ENCODE measurements around the gene MS4A10. TPM values are rescaled to one million over a fixed set of nuclear protein-coding genes. Genes with fewer than 3 reads are reported as not detected.

MS4A10 gene
- total RNA-seq, 1 donor from 2014 or later, result not detected

DNA sequence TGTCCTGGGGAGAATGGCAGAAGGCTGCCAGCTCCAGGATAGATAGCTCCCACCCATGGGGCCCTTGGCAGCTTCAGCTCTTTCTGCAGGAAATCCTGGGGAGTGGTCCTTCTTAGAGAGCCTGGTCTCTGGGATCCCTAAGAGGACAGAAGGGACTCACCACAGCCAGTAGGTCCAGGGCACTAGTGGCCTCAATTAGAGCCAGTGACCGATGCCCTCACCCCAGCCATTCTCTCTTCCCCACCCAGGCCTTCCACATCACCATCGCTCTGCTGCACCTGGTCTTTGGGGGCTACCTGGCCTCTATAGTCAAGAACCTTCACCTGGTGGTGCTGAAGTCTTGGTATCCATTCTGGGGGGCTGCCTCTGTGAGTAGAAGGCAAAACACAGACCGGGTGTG is 5.6 kb downstream of the MS4A10 start:
- DNase-seq (ENCODE audit: extremely low spot score, unreplicated experiment), result no peak
- Mint-ChIP-seq H3K9me3 (ENCODE audit: unreplicated experiment) (no peaks in the 10 kb centered on the region), H3K27ac (ENCODE audit: unreplicated experiment) (no peak overlapping the region), H3K27me3 (ENCODE audit: unreplicated experiment) (peaks cover 2% of the 10 kb centered on the region), H3K4me1 (ENCODE audit: unreplicated experiment) (peaks cover 16% of the 10 kb centered on the region), H3K36me3 (ENCODE audit: unreplicated experiment) (no peaks in the 10 kb centered on the region), H3K4me3 (ENCODE audit: unreplicated experiment) (no peak overlapping the region)
- TF ChIP-seq, protein P1, sequence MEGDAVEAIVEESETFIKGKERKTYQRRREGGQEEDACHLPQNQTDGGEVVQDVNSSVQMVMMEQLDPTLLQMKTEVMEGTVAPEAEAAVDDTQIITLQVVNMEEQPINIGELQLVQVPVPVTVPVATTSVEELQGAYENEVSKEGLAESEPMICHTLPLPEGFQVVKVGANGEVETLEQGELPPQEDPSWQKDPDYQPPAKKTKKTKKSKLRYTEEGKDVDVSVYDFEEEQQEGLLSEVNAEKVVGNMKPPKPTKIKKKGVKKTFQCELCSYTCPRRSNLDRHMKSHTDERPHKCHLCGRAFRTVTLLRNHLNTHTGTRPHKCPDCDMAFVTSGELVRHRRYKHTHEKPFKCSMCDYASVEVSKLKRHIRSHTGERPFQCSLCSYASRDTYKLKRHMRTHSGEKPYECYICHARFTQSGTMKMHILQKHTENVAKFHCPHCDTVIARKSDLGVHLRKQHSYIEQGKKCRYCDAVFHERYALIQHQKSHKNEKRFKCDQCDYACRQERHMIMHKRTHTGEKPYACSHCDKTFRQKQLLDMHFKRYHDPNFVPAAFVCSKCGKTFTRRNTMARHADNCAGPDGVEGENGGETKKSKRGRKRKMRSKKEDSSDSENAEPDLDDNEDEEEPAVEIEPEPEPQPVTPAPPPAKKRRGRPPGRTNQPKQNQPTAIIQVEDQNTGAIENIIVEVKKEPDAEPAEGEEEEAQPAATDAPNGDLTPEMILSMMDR (IDR thresholded peaks at IDR 0.05), result no peak

DNA sequence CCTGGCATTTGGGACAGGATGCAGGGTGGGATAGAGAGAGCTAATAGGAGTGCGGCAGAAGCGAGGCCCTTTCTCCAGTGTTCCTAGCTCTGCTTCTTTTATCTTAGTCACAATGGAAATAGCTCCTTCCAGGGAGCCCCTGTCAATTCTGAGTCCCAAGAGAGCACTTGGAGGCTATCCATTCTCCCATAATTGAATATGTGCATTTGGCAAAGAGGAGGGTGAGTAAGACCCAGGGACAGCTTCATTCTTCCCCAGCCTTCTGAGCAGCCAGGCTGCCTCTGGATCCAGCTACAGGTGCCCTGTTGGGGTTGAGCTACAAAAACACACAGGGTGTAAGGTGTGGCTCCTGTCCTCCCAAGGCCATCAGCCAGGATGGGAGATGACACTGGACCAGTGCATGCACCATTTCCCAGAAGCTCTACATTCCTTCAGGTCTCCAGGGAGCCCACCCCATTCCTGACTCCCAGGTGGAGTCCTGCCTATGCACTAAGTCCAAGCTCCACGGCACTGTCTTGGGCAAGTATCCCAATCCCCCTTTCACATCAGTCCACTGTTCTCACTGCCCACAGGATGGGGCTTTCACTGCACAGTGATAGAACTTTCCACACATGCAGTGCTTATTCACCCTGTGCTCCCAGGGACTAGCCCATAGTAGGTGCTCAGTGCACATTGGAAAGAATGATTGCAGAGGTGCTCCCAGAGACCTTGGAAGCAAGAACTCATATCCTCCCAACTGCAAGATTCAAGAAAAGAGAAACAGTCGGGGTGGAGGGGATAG is 6.2 kb downstream of the MS4A10 start:
- TF ChIP-seq, protein P1 (IDR thresholded peaks at IDR 0.05), result no peak
- H3K27me3 Mint-ChIP-seq (ENCODE audit: unreplicated experiment), result peaks cover 2% of the 10 kb centered on the region
- H3K4me3 Mint-ChIP-seq (ENCODE audit: unreplicated experiment), result no peak overlapping the region
- DNase-seq (ENCODE audit: extremely low spot score, unreplicated experiment), result no peak
- H3K9me3 Mint-ChIP-seq (ENCODE audit: unreplicated experiment), result no peaks in the 10 kb centered on the region
- peaks cover 12% of the 10 kb centered on the region for H3K4me1 Mint-ChIP-seq (ENCODE audit: unreplicated experiment)
- no peak overlapping the region for H3K27ac Mint-ChIP-seq (ENCODE audit: unreplicated experiment)
- no peaks in the 10 kb centered on the region for H3K36me3 Mint-ChIP-seq (ENCODE audit: unreplicated experiment)

DNA sequence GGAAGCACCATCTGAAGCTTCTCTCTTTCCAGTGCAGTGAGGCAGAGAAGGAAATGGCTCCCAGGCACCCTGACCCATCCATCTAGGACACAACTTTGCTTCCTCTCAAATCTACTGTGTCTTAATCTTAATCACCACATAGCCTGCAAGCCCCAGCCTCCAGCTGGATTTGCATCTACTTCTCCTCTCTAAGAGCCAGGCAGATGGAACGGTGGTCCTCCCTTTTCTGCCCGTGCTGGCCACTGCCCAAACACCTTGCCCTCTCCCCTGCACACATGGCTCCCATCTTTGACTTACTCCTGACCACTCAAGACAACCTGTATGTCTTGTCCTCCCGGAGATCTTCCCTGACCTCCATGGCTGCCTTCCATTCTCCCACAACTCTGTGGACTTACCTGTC is 7.4 kb downstream of the MS4A10 start:
- peaks cover 2% of the 10 kb centered on the region for H3K27me3 Mint-ChIP-seq (ENCODE audit: unreplicated experiment)
- H3K4me1 Mint-ChIP-seq (ENCODE audit: unreplicated experiment), result peaks cover under 1% of the 10 kb centered on the region
- no peak overlapping the region for H3K27ac Mint-ChIP-seq (ENCODE audit: unreplicated experiment)
- H3K36me3 Mint-ChIP-seq (ENCODE audit: unreplicated experiment), result no peaks in the 10 kb centered on the region
- DNase-seq (ENCODE audit: extremely low spot score, unreplicated experiment), result no peak
- H3K9me3 Mint-ChIP-seq (ENCODE audit: unreplicated experiment), result no peaks in the 10 kb centered on the region
- H3K4me3 Mint-ChIP-seq (ENCODE audit: unreplicated experiment), result no peak overlapping the region
- TF ChIP-seq, protein P1 (IDR thresholded peaks at IDR 0.05), result no peak

DNA sequence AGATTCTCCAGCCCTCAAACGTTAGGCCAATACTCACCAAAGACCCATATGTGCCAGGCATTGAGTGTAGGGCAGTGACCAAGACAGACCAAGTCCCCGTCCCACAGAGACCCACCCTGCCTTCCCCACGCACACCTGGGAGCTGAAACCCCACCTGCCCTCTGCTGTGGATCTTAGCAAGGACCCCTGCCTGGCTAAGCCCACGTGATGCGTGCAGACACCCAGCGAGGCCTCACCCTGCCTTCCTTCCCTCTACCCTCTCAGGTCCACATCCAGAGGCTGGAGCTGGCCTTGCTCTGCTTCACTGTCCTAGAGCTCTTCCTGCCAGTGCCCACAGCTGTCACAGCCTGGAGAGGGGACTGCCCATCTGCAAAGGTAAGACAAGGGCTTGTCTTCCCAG is 10.2 kb downstream of the MS4A10 start:
- no peak for DNase-seq (ENCODE audit: extremely low spot score, unreplicated experiment)
- no peaks in the 10 kb centered on the region for H3K4me1 Mint-ChIP-seq (ENCODE audit: unreplicated experiment)
- no peak overlapping the region for H3K27ac Mint-ChIP-seq (ENCODE audit: unreplicated experiment)
- peaks cover 10% of the 10 kb centered on the region for H3K27me3 Mint-ChIP-seq (ENCODE audit: unreplicated experiment)
- TF ChIP-seq, protein P1 (IDR thresholded peaks at IDR 0.05), result no peak
- H3K4me3 Mint-ChIP-seq (ENCODE audit: unreplicated experiment), result no peak overlapping the region
- no peaks in the 10 kb centered on the region for H3K36me3 Mint-ChIP-seq (ENCODE audit: unreplicated experiment)
- H3K9me3 Mint-ChIP-seq (ENCODE audit: unreplicated experiment), result no peaks in the 10 kb centered on the region

GRCh38 chr11:60797846-60798630 is 12.9 kb downstream of the MS4A10 start:
- Mint-ChIP-seq H3K9me3 (ENCODE audit: unreplicated experiment) (no peaks in the 10 kb centered on the region), H3K27ac (ENCODE audit: unreplicated experiment) (no peak overlapping the region), H3K4me1 (ENCODE audit: unreplicated experiment) (no peaks in the 10 kb centered on the region), H3K27me3 (ENCODE audit: unreplicated experiment) (peaks cover 15% of the 10 kb centered on the region), H3K4me3 (ENCODE audit: unreplicated experiment) (no peak overlapping the region), H3K36me3 (ENCODE audit: unreplicated experiment) (no peaks in the 10 kb centered on the region)
- no peak for DNase-seq (ENCODE audit: extremely low spot score, unreplicated experiment)
- TF ChIP-seq, protein P1 (IDR thresholded peaks at IDR 0.05), result no peak
